ENCODE results near the gene GAA.
A peak's percentile ranks its signal among the peaks of the same experiment; 100 is the strongest.
"Not testable (repeated sequence)": the region's sequence is repeated elsewhere in the genome, so short reads cannot be mapped to it uniquely, and the experiment has no call there.

Gene GAA

DNA sequence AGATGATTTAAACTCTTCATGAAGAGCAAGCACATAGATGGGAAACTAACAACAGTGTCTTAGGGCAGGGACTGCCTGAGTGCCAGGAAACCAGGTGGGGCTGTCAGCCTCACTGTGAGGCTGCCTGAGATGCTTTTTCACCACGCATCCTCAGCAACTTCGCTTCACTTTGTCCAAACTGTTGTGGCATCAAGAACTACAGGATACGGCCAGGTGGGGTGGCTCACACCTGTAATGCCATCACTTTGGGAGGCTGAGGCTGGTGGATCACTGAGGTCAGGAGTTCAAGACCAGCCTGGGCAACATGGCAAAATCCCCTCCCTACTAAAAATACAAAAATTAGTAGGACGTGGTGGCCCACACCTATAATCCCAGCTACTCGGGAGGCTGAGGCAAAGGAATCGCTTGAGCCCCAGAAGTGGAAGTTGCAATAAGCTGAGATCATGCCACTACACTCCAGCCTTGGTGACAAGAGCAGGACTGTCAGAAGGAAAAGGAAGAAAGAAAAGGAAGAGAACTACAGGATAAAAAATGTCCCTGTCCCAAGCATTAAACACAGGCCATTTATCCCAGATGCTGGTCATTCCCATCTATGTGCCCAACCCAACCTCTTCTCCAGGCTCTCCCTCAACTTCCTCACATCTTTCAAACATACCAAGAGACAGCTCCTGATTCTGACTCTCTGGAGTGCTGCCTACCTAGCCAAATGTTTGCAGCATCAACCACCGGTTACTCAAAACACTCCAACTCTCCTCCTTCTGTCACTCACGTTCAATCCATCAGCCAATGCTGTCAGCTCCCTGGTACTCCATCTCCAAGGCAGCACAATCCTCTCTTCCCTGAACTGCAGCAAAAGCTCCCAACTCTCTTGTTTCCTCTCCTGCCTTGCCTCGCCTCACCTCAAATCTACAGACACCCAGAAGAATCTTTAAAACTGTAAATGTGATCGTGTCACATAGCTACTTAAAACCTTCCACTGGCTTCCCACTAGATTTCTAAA, 44.0 kb downstream of the GAA start:
- no peak for DNase-seq (ENCODE audit: low spot score)

DNA sequence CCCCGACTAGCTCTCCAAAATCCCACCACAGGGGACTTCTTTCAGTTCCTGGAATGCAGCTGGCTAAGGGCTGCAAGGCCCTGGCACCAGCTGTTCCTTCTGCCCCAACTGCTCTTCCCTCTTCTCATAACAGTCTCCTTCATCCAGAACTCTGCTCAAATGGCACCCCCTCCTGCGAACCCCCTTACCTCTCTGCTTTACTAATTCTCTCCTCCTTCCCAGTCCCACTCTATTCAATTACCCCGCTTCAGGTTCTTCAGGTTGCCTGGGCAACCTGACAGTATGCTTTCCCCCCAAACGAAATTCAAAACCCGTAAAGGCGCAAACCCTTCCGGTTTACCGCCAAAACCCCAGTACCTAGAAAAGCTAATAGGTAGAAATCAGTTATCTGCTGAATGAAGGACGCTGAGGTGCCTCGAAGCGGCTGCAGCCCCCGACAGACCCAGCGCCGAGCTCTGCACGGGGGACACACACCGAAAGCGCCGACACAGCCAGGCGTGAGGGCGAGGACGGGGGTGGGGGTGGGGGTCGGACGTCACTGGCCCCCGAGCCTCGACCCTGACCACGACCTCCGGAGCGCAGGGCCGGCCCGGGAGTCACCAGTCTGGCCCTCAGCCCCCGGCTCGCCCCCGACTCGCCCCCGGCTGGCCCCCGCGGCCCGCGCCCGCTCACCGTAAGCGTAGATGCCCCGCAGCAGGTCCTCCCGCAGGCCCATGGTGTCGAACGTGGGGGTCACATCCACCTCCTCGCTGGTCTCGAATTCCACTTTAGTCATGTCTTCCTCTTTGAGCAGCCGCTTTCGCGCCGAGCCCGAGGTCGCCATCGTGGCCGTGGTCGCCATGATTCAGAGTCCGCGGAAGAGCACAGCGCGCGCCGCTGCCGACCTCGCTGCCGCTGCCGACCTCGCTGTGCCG, 45.0 kb downstream of the GAA start:
- DNase-seq (ENCODE audit: low spot score): no peak

DNA sequence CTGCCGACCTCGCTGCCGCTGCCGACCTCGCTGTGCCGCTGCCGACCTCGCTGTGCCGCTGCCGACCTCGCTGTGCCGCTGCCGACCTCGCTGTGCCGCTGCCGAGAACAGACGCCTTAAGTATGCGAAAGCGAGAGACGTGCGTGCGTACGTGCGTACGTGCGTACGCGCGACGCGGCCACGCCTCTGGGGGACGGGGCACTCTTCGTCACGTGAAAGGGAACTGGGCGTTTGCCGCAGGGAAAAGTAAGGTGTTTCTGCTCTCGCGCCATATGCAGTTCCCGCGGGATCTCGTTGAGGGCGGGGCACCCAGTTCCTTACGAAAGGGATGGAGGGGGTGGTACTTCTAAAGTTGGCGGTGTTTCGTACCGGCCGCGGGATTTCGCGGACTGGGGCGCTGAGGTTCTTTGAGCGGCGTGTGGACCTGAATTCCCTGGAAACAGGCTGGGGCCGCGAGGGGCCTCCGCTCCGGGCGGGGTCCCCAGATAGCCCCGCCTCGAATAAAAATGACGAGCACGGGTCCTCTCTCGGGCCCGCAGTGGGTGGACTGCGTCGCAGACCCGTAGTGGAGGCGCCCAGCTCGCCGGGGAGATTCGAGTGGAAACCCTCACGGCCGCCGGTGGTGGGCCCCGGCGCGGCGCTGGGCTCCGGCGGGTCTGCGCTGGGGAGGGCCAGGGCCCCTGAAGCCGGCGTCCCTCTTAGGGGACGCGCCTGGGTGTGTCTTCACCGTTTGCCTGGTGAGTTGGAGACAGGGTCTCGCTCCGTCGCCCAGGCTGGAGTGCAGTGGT, 45.8 kb downstream of the GAA start, which contains the start of gene EIF4A3:
Gene EIF4A3 (minus strand): TSS at position 94 of the 788 bp plus-strand sequence. CDS start 167 bp downstream, outside the sequence.
- peak; percentile 99 for DNase-seq (ENCODE audit: low spot score)

DNA sequence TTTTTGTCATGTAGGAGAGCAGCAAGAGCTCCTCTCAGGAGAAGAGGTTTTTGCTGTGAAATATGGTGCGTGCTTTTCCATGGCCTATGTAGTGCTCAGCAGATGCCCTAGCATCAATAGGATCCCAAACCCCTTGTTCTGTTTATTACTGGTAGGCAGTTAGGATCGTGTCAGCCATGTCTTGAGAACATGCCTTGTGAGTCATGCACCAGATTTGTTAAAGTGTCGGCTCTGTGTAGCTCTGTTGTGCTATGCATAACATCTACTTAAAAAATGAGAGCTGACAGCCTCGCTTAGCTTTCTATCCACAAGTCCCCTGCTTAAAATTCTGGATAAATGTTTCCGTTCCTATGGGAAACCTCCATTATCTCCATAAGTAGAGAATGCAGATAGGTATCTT, 50.0 kb downstream of the GAA start:
- DNase-seq (ENCODE audit: low spot score): no peak

DNA sequence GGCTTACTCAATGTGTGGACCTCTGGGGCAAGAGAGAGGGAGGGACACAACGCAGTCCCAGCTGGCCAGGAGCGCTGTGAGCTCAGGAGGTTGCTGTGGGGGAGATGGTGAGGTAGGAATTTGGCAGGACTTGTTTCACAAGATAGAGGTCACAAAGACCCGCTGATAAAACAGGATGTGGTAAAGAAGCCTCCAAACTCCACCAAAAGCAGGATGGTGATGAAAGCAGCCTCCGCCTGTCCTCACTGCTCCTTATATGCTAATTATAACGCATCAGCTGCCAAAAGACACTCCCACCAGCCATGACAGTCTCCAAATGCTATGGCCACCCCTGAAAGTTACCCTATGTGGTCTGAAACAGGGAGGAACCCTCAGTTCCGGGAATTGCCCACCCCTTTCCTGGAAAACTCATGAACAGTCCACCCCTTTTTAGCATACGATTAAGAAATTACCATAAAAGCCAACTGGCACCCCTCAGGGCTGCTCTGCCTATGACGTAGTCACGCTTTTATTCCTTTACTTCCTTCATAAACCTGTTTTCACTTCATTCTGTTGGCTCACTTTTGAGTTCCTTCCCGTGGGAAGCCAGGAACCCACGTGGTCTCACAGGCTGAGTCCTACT, 50.8 kb downstream of the GAA start:
- DNase-seq (ENCODE audit: low spot score): no peak

DNA sequence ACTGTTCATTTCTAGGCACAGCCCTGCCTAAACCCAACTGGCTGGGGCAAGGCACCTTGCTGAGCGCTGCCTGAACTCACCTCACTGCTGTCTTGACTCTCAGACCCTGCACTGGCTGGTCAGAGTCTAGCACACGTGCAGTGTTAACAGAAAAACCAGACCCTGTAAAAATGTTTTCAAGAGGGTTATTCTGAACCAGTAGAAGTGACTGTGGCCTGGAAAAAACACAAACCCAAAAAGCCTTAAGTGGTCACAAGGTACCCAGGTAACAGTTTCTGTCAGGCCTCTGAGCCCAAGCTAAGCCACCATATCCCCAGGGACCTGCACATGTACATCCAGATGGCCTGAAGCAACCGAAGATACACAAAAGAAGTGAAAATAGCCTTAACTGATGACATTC, 51.6 kb downstream of the GAA start:
- no peak for DNase-seq (ENCODE audit: low spot score)

DNA sequence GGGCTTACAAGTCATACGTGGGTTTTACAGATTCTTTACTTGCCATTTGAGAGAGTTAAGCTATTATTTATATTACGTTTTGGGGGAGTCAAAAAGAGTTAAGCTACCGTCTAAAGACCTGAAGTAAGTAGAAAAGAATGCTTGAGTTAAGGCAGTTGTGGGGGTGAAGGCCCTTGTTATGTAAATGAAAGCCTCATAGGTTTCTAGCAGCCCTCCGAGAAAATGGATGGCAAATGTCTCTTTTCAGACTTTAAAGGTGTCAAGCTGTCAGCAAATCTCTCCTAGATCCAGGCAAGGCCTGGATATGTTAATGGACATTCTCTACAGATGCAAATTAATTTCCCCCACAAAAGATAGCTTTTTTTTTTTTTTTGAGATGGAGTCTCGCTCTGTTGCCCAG, 52.8 kb downstream of the GAA start:
- no peak for DNase-seq (ENCODE audit: low spot score)

DNA sequence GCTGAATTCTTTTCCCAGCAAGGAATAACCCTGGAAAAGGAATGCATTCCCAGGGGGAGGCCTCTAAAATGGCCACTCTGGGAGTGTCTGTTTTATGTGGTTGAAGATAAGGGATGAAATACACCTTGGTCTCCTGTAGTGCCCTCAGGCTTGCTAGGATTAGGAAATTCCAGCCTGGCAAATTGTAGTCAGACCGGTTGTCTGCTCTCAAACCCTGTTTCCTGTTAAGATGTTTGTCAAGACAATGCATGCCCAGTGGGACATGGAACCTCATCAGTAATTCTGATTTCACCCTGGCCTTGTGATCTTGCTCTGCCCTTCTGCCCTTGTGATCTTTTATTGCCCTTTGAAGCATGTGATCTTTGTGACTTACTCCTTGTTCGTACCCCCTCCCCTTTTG, 54.2 kb downstream of the GAA start:
- DNase-seq (ENCODE audit: low spot score): not testable (repeated sequence)

DNA sequence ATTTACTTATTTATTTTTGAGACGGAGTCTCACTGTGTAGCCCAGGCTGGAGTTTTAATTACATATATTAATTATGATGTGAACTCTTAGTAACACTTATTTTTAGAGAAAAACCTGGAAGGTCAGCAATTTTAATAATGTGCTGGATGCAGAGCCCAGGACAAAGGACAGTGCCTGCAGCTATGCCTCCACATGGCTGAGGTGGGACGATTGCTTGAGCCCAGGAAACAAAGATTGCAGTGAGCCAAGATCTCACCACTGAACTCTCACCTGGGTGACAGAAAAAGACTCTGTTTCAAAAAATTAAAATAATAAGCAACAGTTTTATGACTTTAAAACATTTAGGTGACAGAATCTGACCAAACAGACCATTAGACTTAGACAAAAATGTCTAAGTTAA, 57.5 kb downstream of the GAA start:
- DNase-seq (ENCODE audit: low spot score): no peak

DNA sequence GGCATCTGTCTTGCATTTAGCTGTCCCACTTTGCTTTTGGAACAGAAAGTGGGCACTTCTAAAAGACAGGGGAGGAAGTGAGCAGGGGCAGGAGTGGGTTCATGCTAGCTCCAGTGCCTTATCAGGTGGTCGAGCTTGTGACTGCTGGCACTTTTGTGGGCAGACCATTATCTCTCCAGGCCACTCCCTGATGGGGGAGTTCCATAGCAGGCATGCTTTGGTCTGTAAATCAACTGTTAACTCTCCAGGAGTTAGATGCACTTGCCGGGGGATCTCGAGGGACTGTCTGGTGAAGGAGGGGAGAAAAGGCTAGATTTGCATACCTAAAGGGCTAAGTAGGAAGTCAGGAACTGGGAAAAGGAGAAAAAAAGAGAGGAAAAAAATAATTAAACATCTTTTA, 59.2 kb downstream of the GAA start:
- no peak for DNase-seq (ENCODE audit: low spot score)

DNA sequence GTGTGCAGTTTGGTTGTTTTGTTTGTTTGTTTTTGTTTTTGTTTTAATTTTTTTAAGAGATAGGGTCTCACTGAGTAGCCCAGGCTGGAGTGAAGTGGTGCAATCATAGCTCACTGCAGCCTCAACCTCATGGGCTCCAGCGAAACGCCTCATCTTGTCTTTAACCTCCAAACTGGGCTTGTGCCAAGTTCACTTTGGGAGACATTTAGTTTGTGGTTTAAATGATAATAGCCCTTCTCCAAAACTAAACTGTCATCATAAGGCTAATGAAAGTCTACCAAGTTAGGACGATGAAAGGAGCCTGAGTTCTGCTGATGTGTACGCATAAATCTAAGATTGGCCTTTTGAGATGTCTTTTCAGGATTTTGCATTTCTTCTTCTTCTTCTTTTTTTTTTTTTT, 62.0 kb downstream of the GAA start:
- no peak for DNase-seq (ENCODE audit: low spot score)

DNA sequence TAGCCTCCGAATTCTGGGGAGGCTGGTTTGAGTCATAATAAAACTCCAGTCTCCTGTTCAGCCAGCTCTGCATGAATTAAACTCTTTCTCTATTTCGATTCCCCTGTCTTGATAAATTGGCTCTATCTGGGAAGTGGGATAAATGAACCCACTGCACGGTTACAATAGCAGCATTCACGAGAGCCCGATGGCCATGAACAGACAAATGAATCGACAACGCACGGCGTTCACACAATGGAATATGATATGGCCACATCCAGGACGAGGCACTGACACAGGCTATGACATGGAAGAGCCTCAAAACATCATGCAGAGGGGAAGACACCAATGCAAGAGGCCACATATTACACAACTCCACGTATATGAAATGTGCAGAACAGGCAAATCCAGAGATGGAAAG, 62.8 kb downstream of the GAA start:
- DNase-seq (ENCODE audit: low spot score): peak; percentile 52

DNA sequence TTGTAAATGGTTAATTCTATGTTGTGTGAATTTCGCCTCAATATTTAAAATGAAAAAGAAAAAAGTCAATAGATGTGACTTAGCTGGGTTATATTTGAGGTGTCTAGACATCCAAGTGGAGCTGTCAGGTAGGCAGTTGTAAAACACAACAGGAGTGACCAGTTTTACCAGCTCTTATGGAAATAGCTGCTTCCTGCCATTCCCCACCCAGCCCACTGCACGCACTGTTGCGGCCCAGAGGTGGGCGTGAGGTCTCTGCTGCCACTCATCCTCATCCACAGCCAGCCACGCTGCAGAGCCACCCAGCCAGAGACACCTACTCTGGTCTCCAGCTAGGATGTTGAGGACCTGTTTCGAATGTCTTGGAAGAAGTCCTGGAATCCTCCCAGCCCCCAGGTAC, 65.1 kb downstream of the GAA start:
- no peak for DNase-seq (ENCODE audit: low spot score)

DNA sequence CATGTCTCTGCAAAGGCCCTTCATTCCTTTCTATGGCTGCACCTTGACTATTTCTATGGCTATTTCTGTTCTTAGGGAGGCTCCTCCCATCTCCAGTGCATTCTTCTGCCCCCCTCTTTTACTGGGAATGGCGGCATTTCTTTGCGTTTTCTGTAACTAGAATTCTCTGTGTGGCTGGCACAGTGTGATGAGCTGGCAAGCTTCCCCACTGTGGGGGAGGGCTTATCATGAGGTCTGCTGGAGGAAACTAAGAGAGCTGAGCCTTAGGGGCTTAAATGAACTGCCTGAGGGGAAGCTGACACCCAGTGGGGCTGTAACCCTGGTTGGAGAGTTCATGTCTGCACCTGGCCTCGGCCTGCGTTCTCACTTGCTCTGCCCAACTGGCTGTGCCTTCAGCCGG, 67.0 kb downstream of the GAA start:
- DNase-seq (ENCODE audit: low spot score): no peak

DNA sequence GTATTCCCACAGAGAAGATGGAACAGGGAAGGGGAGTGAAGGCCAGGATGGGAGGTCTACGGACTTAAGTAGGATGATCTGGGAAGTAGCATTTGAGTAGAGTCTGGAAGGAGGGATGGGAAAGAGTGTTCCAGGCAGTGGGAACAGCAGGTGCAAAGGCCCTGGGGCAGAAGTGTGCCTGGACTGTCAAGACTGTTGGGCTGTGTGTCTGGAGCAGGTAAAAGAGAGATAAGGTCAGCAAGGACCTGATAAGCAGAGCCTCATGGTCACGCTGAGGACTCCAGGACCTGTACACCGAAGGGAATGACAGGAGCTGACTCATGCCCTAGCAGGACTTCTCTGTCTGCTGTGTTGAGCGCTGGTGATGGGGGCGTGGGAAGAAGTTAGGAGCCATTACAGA, 67.7 kb downstream of the GAA start:
- no peak for DNase-seq (ENCODE audit: low spot score)

Data from COLO829 (cell line).